Upper lobe of right lung (tissue), 1 donor: ENCODE results near the gene HSPA1B. TPM values are rescaled to one million over a fixed set of nuclear protein-coding genes. Genes with fewer than 3 reads are reported as not detected.

Experiments
- ATAC-seq: fragments of 200-7000 bp; cut with Tn5 transposase; one replicate; pipeline ENCODE4 v1.9.1; 2020; ENCODE audit warnings: mild to moderate bottlenecking, moderate library complexity
- DNase-seq: peaks from one replicate; pipeline ENCODE4 v3.0.0-alpha.2; 2020
- H3K27ac ChIP-seq: fragments of 200-600 bp; one replicate; pipeline ENCODE4 v1.8.0; 2022
- H3K27me3 ChIP-seq: fragments of 200-600 bp; one replicate; pipeline ENCODE4 v1.8.0; 2022; ENCODE audit warnings: mild to moderate bottlenecking
- H3K36me3 ChIP-seq: fragments of 200-600 bp; one replicate; pipeline ENCODE4 v1.8.0; 2022
- H3K4me1 ChIP-seq: fragments of 200-600 bp; one replicate; pipeline ENCODE4 v1.8.0; 2022
- H3K4me3 ChIP-seq: fragments of 200-600 bp; one replicate; pipeline ENCODE4 v1.8.0; 2022; ENCODE audit warnings: mild to moderate bottlenecking
- H3K9me3 ChIP-seq: fragments of 200-600 bp; one replicate; pipeline ENCODE4 v1.8.0; 2022
- intact Hi-C: fragments of 100-400 bp; cut with DNase I; formaldehyde crosslinking; loops from one replicate; pipeline ENCODE4 v1.11.0; 2022
- long read RNA-seq: library from polyadenylated mRNA; unstranded; transcript quantifications from one replicate; pipeline ENCODE4 v2.0.0, GENCODE V29; 2021
- total RNA-seq: library from RNA; stranded (reverse); fragmentation: NEBNext Ultra II Directional; extraction: Animal tissue kit (Norgen Biotek cat#: 25700); gene quantifications from one replicate; pipeline ENCODE4 v1.2.1, GENCODE V29; 2021
- TF ChIP-seq, protein P1 (sequence below): fragments of 200-600 bp; IDR thresholded peaks from one replicate; pipeline ENCODE4 v1.8.0; 2022; ENCODE audit warnings: antibody characterized with exemption
- donor health status: DM: no; HTN: yes; CAD: no; lungs with severe emphysema.

Gene HSPA1B
- 112 TPM for total RNA-seq
- long read RNA-seq, transcript HSPA1B-201 (1 exons, 2,521 nt), result major isoform, 61 of 63 reads
- long read RNA-seq, partial matches to known transcripts, result 0 of 63 reads
- long read RNA-seq, other reads (novel, unspliced or antisense), result 2 of 63 reads

DNA sequence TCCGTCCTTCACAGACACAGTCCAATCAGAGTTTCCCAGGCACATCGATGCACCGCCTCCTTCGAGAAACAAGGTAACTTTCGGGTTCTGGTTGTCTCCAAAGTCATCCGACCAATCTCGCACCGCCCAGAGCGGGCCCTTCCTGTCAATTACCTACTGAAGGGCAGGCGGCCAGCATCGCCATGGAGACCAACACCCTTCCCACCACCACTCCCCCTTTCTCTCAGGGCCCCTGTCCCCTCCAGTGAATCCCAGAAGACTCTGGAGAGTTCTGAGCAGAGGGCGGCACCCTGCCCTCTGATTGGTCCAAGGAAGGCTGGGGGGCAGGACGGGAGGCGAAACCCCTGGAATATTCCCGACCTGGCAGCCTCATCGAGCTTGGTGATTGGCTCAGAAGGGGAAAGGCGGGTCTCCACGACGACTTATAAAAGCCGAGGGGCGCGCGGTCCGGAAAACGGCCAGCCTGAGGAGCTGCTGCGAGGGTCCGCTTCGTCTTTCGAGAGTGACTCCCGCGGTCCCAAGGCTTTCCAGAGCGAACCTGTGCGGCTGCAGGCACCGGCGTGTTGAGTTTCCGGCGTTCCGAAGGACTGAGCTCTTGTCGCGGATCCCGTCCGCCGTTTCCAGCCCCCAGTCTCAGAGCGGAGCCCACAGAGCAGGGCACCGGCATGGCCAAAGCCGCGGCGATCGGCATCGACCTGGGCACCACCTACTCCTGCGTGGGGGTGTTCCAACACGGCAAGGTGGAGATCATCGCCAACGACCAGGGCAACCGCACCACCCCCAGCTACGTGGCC, at the start of gene HSPA1B:
TSS of gene HSPA1B (plus strand) at position 453 of the 794 bp plus-strand sequence. CDS start at position 666, 213 bp downstream.
- H3K9me3 ChIP-seq, result no peaks in the 10 kb centered on the region
- intact Hi-C loops, result no loop called here
- peak within 1 kb of the TSS; percentile 89 for H3K27ac ChIP-seq
- H3K4me1 ChIP-seq, result peaks cover 53% of the 10 kb centered on the region
- ATAC-seq, result peak; percentile 95
- H3K4me3 ChIP-seq, result peak within 1 kb of the TSS; percentile 62
- no peaks in the 10 kb centered on the region for H3K36me3 ChIP-seq
- no peaks in the 10 kb centered on the region for H3K27me3 ChIP-seq
- TF ChIP-seq, protein P1, sequence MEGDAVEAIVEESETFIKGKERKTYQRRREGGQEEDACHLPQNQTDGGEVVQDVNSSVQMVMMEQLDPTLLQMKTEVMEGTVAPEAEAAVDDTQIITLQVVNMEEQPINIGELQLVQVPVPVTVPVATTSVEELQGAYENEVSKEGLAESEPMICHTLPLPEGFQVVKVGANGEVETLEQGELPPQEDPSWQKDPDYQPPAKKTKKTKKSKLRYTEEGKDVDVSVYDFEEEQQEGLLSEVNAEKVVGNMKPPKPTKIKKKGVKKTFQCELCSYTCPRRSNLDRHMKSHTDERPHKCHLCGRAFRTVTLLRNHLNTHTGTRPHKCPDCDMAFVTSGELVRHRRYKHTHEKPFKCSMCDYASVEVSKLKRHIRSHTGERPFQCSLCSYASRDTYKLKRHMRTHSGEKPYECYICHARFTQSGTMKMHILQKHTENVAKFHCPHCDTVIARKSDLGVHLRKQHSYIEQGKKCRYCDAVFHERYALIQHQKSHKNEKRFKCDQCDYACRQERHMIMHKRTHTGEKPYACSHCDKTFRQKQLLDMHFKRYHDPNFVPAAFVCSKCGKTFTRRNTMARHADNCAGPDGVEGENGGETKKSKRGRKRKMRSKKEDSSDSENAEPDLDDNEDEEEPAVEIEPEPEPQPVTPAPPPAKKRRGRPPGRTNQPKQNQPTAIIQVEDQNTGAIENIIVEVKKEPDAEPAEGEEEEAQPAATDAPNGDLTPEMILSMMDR, result no peak
- DNase-seq, result peak; percentile 99

DNA sequence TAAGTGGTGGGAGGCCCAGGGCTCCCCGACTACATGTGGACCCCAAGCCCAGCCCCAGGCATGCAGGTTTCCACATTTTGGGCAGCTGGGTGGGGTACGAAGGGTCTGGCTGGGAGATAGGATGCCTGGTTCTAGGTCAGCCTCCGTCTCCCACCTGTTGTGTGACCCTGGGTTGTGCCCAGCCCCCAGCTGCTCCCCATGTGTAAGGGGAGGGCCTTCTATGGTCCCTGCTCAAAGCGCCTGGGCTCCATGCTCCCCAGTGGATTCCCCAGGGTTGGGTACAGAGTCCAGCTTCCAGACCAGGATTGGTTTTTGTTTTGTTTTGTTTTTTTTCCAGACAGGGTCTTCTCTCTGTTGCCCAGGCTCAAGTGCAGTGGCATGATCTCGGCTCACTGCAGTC, 49.3 kb upstream of the HSPA1B start:
- Histone ChIP-seq H3K4me3 (no peak overlapping the region), H3K4me1 (peaks cover 11% of the 10 kb centered on the region), H3K36me3 (peaks cover 47% of the 10 kb centered on the region), H3K9me3 (no peaks in the 10 kb centered on the region), H3K27me3 (no peaks in the 10 kb centered on the region), H3K27ac (no peak overlapping the region)
- DNase-seq (no peak), ATAC-seq (no peak)
- intact Hi-C loops, result no loop called here
- TF ChIP-seq, protein P1, result no peak

DNA sequence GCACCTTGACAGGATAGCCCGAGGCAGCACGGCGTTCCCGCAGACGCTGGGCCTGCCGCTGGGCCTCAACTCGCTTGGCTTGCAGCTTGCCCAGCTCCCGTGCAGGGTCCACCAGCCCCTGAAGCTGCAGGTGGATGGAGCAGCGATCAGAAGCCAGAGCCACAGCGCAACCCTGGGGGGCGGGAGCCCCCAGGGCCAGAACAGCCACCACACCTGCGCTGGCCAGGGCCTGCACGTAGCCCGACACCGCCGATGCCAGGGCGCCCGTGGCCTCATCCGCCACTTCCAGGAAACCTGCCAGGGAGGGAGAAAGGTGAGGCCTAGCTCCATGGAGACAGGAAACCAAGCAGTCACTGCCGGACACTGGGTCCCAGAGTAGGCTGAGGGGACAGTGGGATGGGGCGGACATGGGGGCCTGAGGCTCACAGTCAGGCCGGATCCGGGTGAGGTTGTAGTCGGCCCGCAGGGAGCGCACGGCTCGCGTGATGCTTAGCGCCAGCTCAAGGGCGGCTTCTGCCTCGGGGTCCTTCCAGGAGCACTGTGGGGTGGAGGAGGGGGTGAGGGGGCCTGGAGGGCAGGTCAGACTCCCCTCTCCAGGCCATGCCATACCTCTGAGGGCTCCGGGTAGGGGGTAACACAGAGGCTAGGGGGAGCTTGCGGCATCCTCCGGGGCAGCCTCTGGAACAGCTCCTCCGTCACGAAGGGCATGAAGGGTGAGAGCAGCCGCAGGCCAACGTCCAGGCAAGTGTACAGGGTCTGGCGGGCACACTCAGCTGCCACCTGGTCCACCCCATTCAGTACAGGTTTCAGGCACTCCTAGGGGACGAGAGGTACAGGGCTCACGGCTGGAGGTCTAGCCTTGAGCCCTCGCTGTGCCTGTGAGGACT, 48.3 kb upstream of the HSPA1B start:
- DNase-seq (no peak), ATAC-seq (no peak)
- H3K27me3 ChIP-seq, result no peaks in the 10 kb centered on the region

DNA sequence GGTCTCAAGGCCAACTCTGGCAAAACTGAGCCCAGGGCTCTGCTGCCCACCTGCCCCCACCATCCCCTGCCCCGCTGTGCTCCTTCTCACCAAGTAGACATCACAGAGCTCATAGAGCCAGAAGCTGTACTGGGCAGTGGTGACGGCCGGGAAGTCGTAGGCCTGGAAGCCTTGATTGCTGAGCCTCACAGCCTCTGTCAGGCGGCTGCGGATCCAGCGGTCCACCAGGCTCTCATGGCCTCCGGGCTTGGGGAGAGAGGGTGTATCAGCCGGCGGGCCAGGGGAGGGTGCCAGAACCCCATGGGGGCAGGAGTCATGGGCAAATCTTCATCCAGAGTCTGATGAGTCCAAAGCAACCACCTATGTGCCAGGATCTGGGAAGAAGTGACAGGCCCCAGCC, 47.6 kb upstream of the HSPA1B start:
- Histone ChIP-seq H3K4me1 (peaks cover 11% of the 10 kb centered on the region), H3K4me3 (no peak overlapping the region), H3K27me3 (no peaks in the 10 kb centered on the region), H3K27ac (no peak overlapping the region), H3K9me3 (no peaks in the 10 kb centered on the region), H3K36me3 (peaks cover 63% of the 10 kb centered on the region)
- TF ChIP-seq, protein P1, result no peak
- DNase-seq (no peak), ATAC-seq (no peak)
- intact Hi-C loops, result no loop called here

More for the DNA sequence above, 48.3 kb upstream of the HSPA1B start:
- Histone ChIP-seq H3K4me3 (no peak overlapping the region), H3K4me1 (peaks cover 11% of the 10 kb centered on the region), H3K9me3 (no peaks in the 10 kb centered on the region), H3K27ac (no peak overlapping the region), H3K36me3 (peaks cover 56% of the 10 kb centered on the region)
- intact Hi-C loops, result no loop called here
- TF ChIP-seq, protein P1, result no peak

DNA sequence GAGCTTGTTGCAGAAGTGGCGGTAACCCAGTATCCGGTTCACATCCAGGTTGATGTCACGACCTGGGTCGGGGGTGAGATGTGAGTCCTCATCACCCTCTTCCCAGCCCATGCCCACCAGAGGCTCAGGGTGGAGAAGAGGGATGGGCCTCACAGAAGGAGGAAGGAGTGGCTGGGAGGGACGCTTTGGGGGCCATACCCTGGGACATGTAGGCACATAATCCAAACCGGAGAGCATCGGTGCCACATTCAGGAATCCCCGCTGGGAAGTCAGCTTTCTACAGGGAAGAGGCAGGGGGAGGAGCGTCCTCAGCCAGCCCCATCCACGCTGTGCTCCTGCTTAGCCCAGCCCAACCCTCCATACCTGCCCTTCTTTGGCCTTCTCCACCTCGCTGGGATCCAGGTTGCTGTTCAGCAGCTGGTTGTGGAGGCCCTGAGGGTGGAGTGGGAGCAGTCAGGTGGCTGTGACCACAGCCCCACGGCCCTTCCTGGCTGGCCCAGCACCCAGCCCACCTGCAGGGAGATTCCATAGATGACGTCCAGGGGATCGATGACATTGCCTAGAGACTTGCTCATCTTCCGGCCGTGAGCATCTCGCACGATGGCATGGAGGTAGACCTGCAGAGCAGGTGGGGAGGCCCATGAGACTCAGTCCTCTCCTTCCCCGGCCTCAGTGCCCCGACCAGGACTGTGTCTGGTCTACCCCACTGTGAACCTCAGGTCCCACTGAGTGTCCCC, 46.9 kb upstream of the HSPA1B start:
- Histone ChIP-seq H3K36me3 (peaks cover 69% of the 10 kb centered on the region), H3K4me3 (no peak overlapping the region), H3K4me1 (peaks cover 11% of the 10 kb centered on the region), H3K27ac (no peak overlapping the region), H3K27me3 (no peaks in the 10 kb centered on the region), H3K9me3 (no peaks in the 10 kb centered on the region)
- DNase-seq (no peak), ATAC-seq (no peak)
- intact Hi-C loops, result no loop called here
- TF ChIP-seq, protein P1, result no peak
